Neuronal stem cell (in vitro differentiated cells): ENCODE results near the gene NCEH1.

Experiments used
- DNase-seq: peaks from one replicate; pipeline ENCODE4 v3.0.0-alpha.2; 2013; ENCODE audit warnings: low spot score
- H2AFZ ChIP-seq: one replicate; pipeline ENCODE4 v1.6.1; 2013; ENCODE audit warnings: mild to moderate bottlenecking, low read length, inconsistent platforms
- H2AK5ac ChIP-seq: 2 replicates; pipeline ENCODE4 v1.6.1; 2013; ENCODE audit warnings: low read depth, mild to moderate bottlenecking, inconsistent platforms, low read length, moderate library complexity, mixed read lengths
- H2BK120ac ChIP-seq: 2 replicates; pipeline ENCODE4 v1.6.1; 2013; ENCODE audit warnings: low read depth, mild to moderate bottlenecking, inconsistent platforms, low read length, moderate library complexity, mixed read lengths
- H2BK12ac ChIP-seq: one replicate; pipeline ENCODE4 v1.6.1; 2013; ENCODE audit warnings: low read length, inconsistent platforms
- H2BK15ac ChIP-seq: 2 replicates; pipeline ENCODE4 v1.6.1; 2013; ENCODE audit warnings: mild to moderate bottlenecking, low read length, inconsistent platforms, mixed read lengths
- H2BK5ac ChIP-seq: one replicate; pipeline ENCODE4 v1.6.1; 2013; ENCODE audit warnings: inconsistent platforms, mild to moderate bottlenecking, low read length, moderate library complexity
- H3K14ac ChIP-seq: one replicate; pipeline ENCODE4 v1.6.1; 2013; ENCODE audit warnings: low read length, inconsistent platforms
- H3K18ac ChIP-seq: 2 replicates; pipeline ENCODE4 v1.6.1; 2013; ENCODE audit warnings: low read length, inconsistent platforms
- H3K23ac ChIP-seq: 2 replicates; pipeline ENCODE4 v1.6.1; 2013; ENCODE audit warnings: low read depth, mild to moderate bottlenecking, mixed read lengths, low read length, inconsistent platforms; ENCODE audit not compliant: poor library complexity
- H3K27ac ChIP-seq: replicated peaks from 3 replicates; pipeline ENCODE4 v1.5.1; 2013; ENCODE audit warnings: low read length, inconsistent platforms
- H3K27me3 ChIP-seq, 3 experiments: 2 replicates each; pipeline ENCODE4 v1.6.1; 2013; ENCODE audit warnings: low read length in 3 of 3, mild to moderate bottlenecking in 2 of 3, inconsistent platforms in 1 of 3, low read depth in 1 of 3, mixed read lengths in 1 of 3, moderate library complexity in 1 of 3; ENCODE audit not compliant: control insufficient read depth in 3 of 3, insufficient read depth in 3 of 3
- H3K36me3 ChIP-seq, 2 donors: replicated peaks in 1 of 2; 2 replicates each; pipeline ENCODE4 v1.6.1; 2013; ENCODE audit warnings: low read length in 2 of 2; ENCODE audit not compliant: control insufficient read depth in 2 of 2, insufficient read depth in 2 of 2
- H3K4ac ChIP-seq: 2 replicates; pipeline ENCODE4 v1.6.1; 2013; ENCODE audit warnings: inconsistent platforms, mild to moderate bottlenecking, low read length, moderate library complexity
- H3K4me1 ChIP-seq, 2 donors: 1 replicate in 1 of 2; 2 replicates in 1 of 2; pipeline ENCODE4 v1.6.1; 2013; ENCODE audit warnings: low read length in 2 of 2, low read depth in 1 of 2; ENCODE audit not compliant: control insufficient read depth in 2 of 2, insufficient read depth in 1 of 2
- H3K4me2 ChIP-seq: one replicate; pipeline ENCODE4 v1.6.1; 2013; ENCODE audit warnings: mild to moderate bottlenecking, low read length, inconsistent platforms; ENCODE audit not compliant: insufficient read depth, poor library complexity, severe bottlenecking
- H3K4me3 ChIP-seq, 2 donors: 2 replicates each; pipeline ENCODE4 v1.5.1; 2013; ENCODE audit warnings: low read length in 2 of 2, mild to moderate bottlenecking in 2 of 2, inconsistent platforms in 1 of 2, moderate library complexity in 1 of 2
- H3K79me1 ChIP-seq: one replicate; pipeline ENCODE4 v1.6.1; 2013; ENCODE audit warnings: low read depth, mild to moderate bottlenecking, inconsistent platforms, low read length, moderate library complexity
- H3K9ac ChIP-seq: one replicate; pipeline ENCODE4 v1.6.1; 2013; ENCODE audit warnings: mild to moderate bottlenecking, low read depth, low read length, inconsistent platforms; ENCODE audit not compliant: poor library complexity
- H3K9me3 ChIP-seq, 2 donors: replicated peaks in 1 of 2; 2 replicates each; pipeline versions ENCODE3 to v1.6.1; 2013; ENCODE audit warnings: low read length in 2 of 2, mild to moderate bottlenecking in 2 of 2, inconsistent platforms in 1 of 2, low read depth in 1 of 2, mixed read lengths in 1 of 2, moderate library complexity in 1 of 2; ENCODE audit not compliant: control insufficient read depth in 2 of 2, insufficient read depth in 1 of 2
- H4K8ac ChIP-seq: one replicate; pipeline ENCODE4 v1.6.1; 2013; ENCODE audit warnings: low read depth, mild to moderate bottlenecking, inconsistent platforms, low read length, moderate library complexity
- H4K91ac ChIP-seq: one replicate; pipeline ENCODE4 v1.6.1; 2013; ENCODE audit warnings: low read length, low read depth, mild to moderate bottlenecking, inconsistent platforms; ENCODE audit not compliant: poor library complexity
- WGBS, 2 donors: extraction: QIAGEN DNeasy Blood & Tissue Kit; methylation state at CpG; one replicate each; pipeline ENCODE4 v1.1.7; 2013; ENCODE audit warnings: missing lambda C conversion rate in 2 of 2, mixed read lengths in 1 of 2; ENCODE audit not compliant: insufficient read length in 2 of 2, insufficient replicate concordance in 1 of 2; ENCODE audit errors: extremely low coverage in 2 of 2; 5-methylcytosine and 5-hydroxymethylcytosine counted together

Gene NCEH1

GRCh38 chr3:172629470-172629869 is 81.4 kb downstream of the NCEH1 start:
- Histone ChIP-seq H3K4ac (no peak overlapping the region), H2BK12ac (no peak overlapping the region), H4K91ac (no peak overlapping the region), H3K14ac (no peak overlapping the region), H3K27ac (no peak overlapping the region), H3K27me3 (no peaks in the 10 kb centered on the region), H3K9me3 (no peaks in the 10 kb centered on the region), H3K4me3 (no peak overlapping the region), H3K23ac (no peak overlapping the region), H3K36me3 (peaks cover 0 to 5% of the 10 kb centered on the region in 2 donors), H3K79me1 (no peaks in the 10 kb centered on the region), H3K4me1 (no peaks in the 10 kb centered on the region), H2BK120ac (no peak overlapping the region), H2BK15ac (no peak overlapping the region), H3K4me2 (no peak overlapping the region), H4K8ac (no peak overlapping the region), H2AK5ac (no peak overlapping the region), H3K9ac (no peak overlapping the region), H3K18ac (no peak overlapping the region), H2AFZ (no peak overlapping the region), H2BK5ac (no peak overlapping the region)
- WGBS, 2 donors = no CpG with 5 or more reads among the region's 5 CpGs
- DNase-seq = no peak

- Histone ChIP-seq H3K27ac (no peak overlapping the region), H3K9me3 (no peaks in the 10 kb centered on the region), H3K14ac (no peak overlapping the region), H3K4ac (no peak overlapping the region), H3K79me1 (no peaks in the 10 kb centered on the region), H3K4me2 (no peak overlapping the region), H2BK15ac (no peak overlapping the region), H3K4me1 (no peaks in the 10 kb centered on the region), H2AFZ (no peak overlapping the region), H3K23ac (no peak overlapping the region), H2BK5ac (no peak overlapping the region), H2AK5ac (no peak overlapping the region), H3K9ac (no peak overlapping the region), H2BK120ac (no peak overlapping the region), H3K27me3 (no peaks in the 10 kb centered on the region), H2BK12ac (no peak overlapping the region), H3K18ac (no peak overlapping the region), H4K8ac (no peak overlapping the region), H4K91ac (no peak overlapping the region), H3K36me3 (peaks cover 0 to 3% of the 10 kb centered on the region in 2 donors), H3K4me3 (no peak overlapping the region)
- WGBS, 2 donors = 100% methylated on average over 1 of the region's 5 CpGs; no CpG with 5 or more reads in 1 of the 2 donors
- DNase-seq = no peak
These were observed 83.6 kb downstream of the NCEH1 start for GRCh38 chr3:172627057-172627809.

GRCh38 chr3:172626021-172626640 is 84.7 kb downstream of the NCEH1 start:
- H2BK15ac ChIP-seq = no peak overlapping the region
- no peak for DNase-seq

GRCh38 chr3:172625404-172625803 is 85.5 kb downstream of the NCEH1 start:
- Histone ChIP-seq H3K9ac (no peak overlapping the region), H2AK5ac (no peak overlapping the region), H3K4ac (no peak overlapping the region), H2AFZ (no peak overlapping the region), H2BK5ac (no peak overlapping the region), H3K27ac (no peak overlapping the region), H3K4me3 (no peak overlapping the region), H3K4me1 (no peaks in the 10 kb centered on the region), H2BK120ac (no peak overlapping the region), H4K8ac (no peak overlapping the region), H2BK12ac (no peak overlapping the region), H3K23ac (no peak overlapping the region), H3K36me3 (no peaks in the 10 kb centered on the region), H2BK15ac (no peak overlapping the region), H4K91ac (no peak overlapping the region), H3K14ac (no peak overlapping the region), H3K18ac (no peak overlapping the region), H3K79me1 (no peaks in the 10 kb centered on the region), H3K4me2 (no peak overlapping the region), H3K27me3 (no peaks in the 10 kb centered on the region), H3K9me3 (no peaks in the 10 kb centered on the region)
- DNase-seq = no peak
- no CpG with 5 or more reads among the region's 2 CpGs for WGBS, 2 donors

More at GRCh38 chr3:172626021-172626640, 84.7 kb downstream of the NCEH1 start:
- Histone ChIP-seq H2AFZ (no peak overlapping the region), H3K4me3 (no peak overlapping the region), H2AK5ac (no peak overlapping the region), H3K14ac (no peak overlapping the region), H3K9ac (no peak overlapping the region), H3K4me2 (no peak overlapping the region), H2BK5ac (no peak overlapping the region), H3K4me1 (no peaks in the 10 kb centered on the region), H4K91ac (no peak overlapping the region), H2BK120ac (no peak overlapping the region), H3K18ac (no peak overlapping the region), H2BK12ac (no peak overlapping the region), H3K36me3 (no peaks in the 10 kb centered on the region), H3K4ac (no peak overlapping the region), H3K27ac (no peak overlapping the region), H3K27me3 (no peaks in the 10 kb centered on the region), H4K8ac (no peak overlapping the region), H3K23ac (no peak overlapping the region), H3K79me1 (no peaks in the 10 kb centered on the region), H3K9me3 (no peaks in the 10 kb centered on the region)
- no CpG with 5 or more reads among the region's 3 CpGs for WGBS, 2 donors
